Erythroblast (primary cell): ENCODE results near the gene KATNB1.

Experiments
- GATA1 ChIP-seq: IDR thresholded peaks from 2 replicates; pipeline ENCODE4 v1.6.1; 2011; ENCODE audit warnings: low read depth, mild to moderate bottlenecking, control low read depth, low read length, moderate library complexity
- POLR2A ChIP-seq: IDR thresholded peaks from 2 replicates; pipeline ENCODE4 v1.6.1; 2011; ENCODE audit warnings: mild to moderate bottlenecking, low read length

GRCh38 chr16:57742543-57742942 lies 7.0 kb downstream of the KATNB1 start:
- no peak for TF ChIP-seq POLR2A
- TF ChIP-seq GATA1 = no peak
